Measurements from ENCODE around the gene SYNGR3.
"Not testable (repeated sequence)": the region's sequence is repeated elsewhere in the genome, so short reads cannot be mapped to it uniquely, and the experiment has no call there.

The SYNGR3 gene

DNA sequence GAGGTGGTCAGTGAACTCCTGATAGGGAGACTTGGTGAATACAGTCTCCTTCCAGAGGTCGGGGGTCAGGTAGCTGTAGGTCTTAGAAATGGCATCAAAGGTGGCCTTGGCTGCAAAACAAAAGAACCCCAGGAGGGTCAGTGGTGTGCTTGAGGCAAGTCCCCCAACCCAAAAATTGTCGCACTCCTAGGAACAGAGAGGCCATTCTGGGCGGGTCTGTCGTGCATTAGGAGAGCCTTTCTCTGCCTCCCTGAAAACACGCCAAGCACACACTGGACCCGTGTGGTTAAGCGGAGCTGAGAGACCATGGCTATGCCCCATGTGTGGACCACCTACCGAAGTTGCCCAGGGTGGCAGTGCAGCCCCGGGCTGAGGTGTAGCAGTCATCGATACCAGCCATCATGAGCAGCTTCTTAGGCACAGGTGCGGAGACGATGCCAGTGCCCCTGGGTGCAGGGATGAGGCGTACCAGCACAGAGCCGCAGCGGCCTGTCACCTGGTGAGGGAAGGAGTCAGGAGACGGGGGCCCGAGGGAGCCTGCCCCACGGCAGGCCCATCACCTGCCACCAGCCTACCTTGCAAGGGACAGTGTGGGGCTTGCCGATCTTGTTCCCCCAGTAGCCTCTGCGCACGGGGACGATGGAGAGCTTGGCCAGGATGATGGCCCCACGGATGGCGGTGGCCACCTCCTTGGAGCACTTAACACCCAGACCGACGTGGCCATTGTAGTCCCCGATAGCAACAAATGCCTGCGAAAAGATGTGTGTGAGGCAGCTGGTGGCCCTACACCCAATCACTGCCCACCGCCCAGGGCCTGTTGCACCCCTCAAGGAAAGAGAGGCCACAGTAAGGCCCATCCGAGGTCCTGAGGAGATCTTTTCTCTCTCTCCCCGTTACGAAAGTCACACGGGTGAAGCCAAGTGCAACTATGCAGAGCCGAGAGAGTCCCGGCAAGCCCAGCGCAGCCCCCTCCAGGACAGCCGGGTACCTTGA, 27.3 kb upstream of the SYNGR3 start:
- peak overlapping the region; percentile 97 for H3K9ac ChIP-seq (ENCODE audit: low read depth, low read length)

DNA sequence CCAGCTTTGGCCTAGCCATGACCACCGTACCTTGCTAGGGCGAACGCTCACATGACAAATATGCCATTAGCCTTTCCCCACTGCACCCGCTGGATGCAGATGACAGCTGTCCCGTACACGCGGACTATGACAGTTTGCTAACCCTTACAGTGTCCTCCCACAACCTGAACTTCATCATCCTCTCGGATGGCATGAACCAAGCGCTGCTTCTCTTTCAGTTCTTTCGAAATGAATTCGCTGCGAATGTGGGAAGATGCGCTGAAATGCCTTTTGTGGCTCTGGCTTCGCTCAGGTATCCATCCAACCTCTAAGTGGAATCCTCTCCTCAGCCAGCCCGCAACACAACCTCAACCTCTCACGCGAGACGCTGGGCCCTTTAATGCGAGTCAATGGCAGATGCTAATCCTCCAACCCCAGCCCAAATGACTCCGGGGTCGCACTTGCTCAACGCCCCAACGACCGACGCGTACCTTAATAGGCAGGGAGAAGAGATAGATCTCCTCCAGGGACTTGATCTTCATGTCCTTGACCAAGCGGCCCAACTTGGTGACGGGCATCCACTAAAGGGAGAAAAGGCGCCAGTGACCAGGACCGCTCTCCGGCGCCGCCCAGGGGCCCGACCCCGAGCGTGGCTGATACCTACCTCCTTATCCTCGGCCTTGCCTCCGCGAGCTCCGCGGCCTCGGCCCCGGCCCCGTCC, 25.8 kb upstream of the SYNGR3 start:
- H3K36me3 ChIP-seq (ENCODE audit: insufficient read depth, low read length): peaks cover 35% of the 10 kb centered on the region
- no peaks in the 10 kb centered on the region for H3K9me3 ChIP-seq (replicated peaks; ENCODE audit: low read length)
- peak overlapping the region; percentile 97 for H3K9ac ChIP-seq (ENCODE audit: low read depth, low read length)
- peaks cover 29% of the 10 kb centered on the region for H3K4me1 ChIP-seq (ENCODE audit: control insufficient read depth, insufficient read depth, low read length)
- H3K4me3 ChIP-seq (ENCODE audit: low read length): peak overlapping the region; percentile 82
- peak overlapping the region; percentile 87 for H3K4me2 ChIP-seq (ENCODE audit: low read length)
- no peaks in the 10 kb centered on the region for H3K27me3 ChIP-seq (ENCODE audit: control insufficient read depth, insufficient read depth, low read length)

More for the DNA sequence above, 27.3 kb upstream of the SYNGR3 start:
- Histone ChIP-seq H3K4me3 (ENCODE audit: low read length) (peak overlapping the region; percentile 82), H3K4me2 (ENCODE audit: low read length) (peak overlapping the region; percentile 87), H3K4me1 (ENCODE audit: control insufficient read depth, insufficient read depth, low read length) (peaks cover 30% of the 10 kb centered on the region), H3K36me3 (ENCODE audit: insufficient read depth, low read length) (peaks cover 35% of the 10 kb centered on the region)
- not testable (repeated sequence) for H3K9me3 ChIP-seq (replicated peaks; ENCODE audit: low read length); H3K27me3 ChIP-seq (ENCODE audit: control insufficient read depth, insufficient read depth, low read length)

DNA sequence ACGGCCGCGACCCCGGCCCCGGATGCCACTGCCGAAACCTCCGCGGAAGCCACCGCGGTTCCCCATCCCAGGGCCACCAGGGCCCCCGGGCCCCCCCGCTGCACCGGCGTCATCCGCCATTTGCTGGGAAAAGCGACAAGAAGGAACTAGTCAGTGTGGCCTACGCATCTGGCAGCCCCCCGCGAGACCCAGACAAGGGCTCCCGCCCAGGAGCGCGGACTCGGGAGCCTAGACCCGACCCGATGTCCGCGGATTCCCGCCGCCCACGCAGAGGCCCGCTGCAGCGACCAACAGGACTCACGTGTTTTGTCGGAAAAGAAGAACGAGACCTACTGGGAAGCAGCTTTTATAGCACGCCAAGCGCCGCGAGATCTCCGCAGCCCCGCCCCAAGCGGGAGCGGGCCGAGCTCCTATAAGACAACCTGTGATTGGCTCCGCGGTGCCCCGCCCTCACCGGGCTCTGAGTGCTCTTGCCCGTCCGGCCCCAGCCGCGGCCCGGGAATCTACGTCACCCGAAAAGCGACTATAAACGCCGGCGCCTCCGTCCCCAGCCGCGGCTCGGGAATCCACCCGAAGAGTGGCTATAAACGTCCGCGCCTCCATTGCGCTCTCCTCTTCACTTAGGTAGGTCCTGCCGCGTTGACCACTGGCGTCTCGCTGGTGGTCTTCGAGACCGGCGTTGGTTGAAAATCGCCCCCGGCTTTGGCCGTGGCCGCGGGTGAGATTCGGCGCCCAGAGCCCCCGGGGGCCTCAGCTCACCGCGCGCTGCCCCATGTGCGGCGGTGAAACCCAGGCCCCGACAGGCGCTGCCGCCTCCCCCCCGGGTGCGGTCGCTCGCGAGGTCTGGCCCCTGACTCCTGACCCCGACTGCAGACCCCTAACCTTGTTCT, 25.0 kb upstream of the SYNGR3 start, which contains the start of gene RPS2:
RPS2 (minus strand) TSS at position 321 of the 890 bp plus-strand sequence; CDS start at position 120, 201 bp downstream.
- peaks cover 35% of the 10 kb centered on the region for H3K36me3 ChIP-seq (ENCODE audit: insufficient read depth, low read length)
- H3K9me3 ChIP-seq (replicated peaks; ENCODE audit: low read length): no peaks in the 10 kb centered on the region
- H3K4me1 ChIP-seq (ENCODE audit: control insufficient read depth, insufficient read depth, low read length): peaks cover 26% of the 10 kb centered on the region
- H3K4me2 ChIP-seq (ENCODE audit: low read length): peak within 1 kb of the TSS; percentile 99
- H3K4me3 ChIP-seq (ENCODE audit: low read length): peak within 1 kb of the TSS; percentile 82
- H3K9ac ChIP-seq (ENCODE audit: low read depth, low read length): peak within 1 kb of the TSS; percentile 97
- H3K27me3 ChIP-seq (ENCODE audit: control insufficient read depth, insufficient read depth, low read length): no peaks in the 10 kb centered on the region

DNA sequence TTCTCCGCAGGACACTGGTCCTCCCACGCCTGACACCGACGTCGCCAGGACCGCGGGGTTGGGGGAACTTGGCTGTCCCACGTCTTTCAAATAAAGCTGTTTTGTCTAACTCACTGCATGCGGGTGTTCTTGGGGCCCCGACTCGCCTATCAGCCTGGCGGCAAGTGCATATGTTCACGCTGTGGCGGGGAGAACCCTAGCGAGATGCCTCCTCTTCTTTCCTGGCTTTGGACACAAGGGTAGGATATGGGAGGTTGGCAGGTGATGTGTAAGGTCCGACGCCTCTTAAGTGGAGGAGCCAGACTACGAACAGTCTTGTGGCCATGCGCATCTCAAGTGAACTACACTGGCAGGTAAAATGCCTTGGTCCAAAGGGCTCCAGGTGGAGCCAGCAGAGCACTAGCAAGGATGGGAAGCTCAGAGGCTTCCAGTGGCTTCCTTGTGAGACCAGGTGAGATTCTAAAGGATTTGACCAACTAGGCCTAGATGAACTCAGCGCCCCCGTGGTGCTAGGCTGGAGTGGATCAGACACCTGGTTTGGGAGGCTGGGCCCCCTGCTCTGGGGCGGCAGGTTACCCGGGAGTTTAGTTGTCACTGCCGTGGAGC, 24.3 kb upstream of the SYNGR3 start:
- Histone ChIP-seq H3K27me3 (ENCODE audit: control insufficient read depth, insufficient read depth, low read length) (no peaks in the 10 kb centered on the region), H3K9ac (ENCODE audit: low read depth, low read length) (peak overlapping the region; percentile 97), H3K9me3 (replicated peaks; ENCODE audit: low read length) (no peaks in the 10 kb centered on the region), H3K4me1 (ENCODE audit: control insufficient read depth, insufficient read depth, low read length) (peaks cover 21% of the 10 kb centered on the region), H3K4me3 (ENCODE audit: low read length) (peak overlapping the region; percentile 82), H3K36me3 (ENCODE audit: insufficient read depth, low read length) (peaks cover 35% of the 10 kb centered on the region), H3K4me2 (ENCODE audit: low read length) (peak overlapping the region; percentile 99)

DNA sequence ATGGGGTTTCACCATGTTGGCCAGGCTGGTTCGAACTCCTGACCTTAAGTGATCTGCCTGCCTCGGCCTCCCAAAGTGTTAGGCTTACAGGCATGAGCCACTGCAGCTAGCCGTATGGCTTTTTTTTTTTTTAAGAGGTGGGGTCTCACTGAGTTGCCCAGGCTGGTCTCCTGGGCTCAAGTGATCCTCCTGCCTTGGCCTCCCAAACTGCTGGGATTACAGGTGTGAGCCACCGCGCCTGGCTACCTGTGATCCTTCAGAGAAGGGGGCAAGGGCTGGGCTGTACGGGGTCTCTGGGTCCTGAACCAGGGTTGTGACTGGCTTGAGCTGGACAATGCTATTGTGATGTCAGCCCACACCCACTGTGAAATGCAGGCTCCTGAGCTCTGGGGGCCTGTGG, 23.3 kb upstream of the SYNGR3 start, which contains the start of gene RNF151:
RNF151 (plus strand) TSS at position 397 of the 400 bp plus-strand sequence. CDS start 26 bp downstream, outside the sequence.
- no peaks in the 10 kb centered on the region for H3K9me3 ChIP-seq (replicated peaks; ENCODE audit: low read length)
- H3K27me3 ChIP-seq (ENCODE audit: control insufficient read depth, insufficient read depth, low read length): no peaks in the 10 kb centered on the region
- H3K4me2 ChIP-seq (ENCODE audit: low read length): peak within 1 kb of the TSS; percentile 99
- peak within 1 kb of the TSS; percentile 97 for H3K9ac ChIP-seq (ENCODE audit: low read depth, low read length)
- peaks cover 18% of the 10 kb centered on the region for H3K4me1 ChIP-seq (ENCODE audit: control insufficient read depth, insufficient read depth, low read length)
- H3K36me3 ChIP-seq (ENCODE audit: insufficient read depth, low read length): peaks cover 29% of the 10 kb centered on the region
- H3K4me3 ChIP-seq (ENCODE audit: low read length): peak within 1 kb of the TSS; percentile 82

DNA sequence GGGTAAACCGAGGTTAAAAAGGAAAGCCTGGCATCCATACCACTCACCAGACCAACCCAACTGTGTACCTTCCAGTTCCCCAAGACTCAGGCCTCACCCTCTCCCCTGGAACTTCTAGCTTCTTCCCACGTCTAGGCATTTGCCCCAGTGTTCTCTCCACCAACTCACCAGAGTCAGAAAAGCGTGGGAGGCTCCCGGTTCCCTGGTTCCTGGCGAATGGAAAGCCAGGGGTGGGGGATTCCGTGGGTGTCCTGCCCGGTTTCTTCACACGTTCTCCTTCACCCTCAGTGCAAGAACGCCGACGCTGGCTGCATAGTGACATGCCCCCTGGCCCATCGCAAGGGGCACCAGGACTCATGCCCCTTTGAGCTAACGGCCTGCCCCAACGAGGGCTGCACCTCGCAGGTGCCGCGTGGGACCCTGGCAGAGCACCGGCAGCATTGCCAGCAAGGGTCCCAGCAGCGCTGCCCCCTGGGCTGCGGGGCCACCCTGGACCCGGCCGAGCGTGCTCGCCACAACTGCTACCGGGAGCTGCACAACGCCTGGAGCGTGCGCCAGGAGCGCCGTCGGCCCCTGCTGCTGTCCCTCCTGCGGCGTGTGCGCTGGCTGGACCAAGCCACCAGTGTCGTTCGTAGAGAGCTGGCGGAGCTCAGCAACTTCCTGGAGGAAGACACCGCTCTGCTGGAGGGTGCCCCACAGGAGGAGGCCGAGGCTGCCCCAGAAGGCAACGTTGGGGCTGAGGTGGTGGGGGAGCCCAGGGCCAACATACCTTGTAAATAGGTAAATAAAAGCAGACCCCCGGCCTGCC, 21.4 kb upstream of the SYNGR3 start:
- Histone ChIP-seq H3K4me3 (ENCODE audit: low read length) (no peak overlapping the region), H3K4me2 (ENCODE audit: low read length) (no peak overlapping the region), H3K4me1 (ENCODE audit: control insufficient read depth, insufficient read depth, low read length) (peaks cover 15% of the 10 kb centered on the region), H3K9ac (ENCODE audit: low read depth, low read length) (no peak overlapping the region), H3K36me3 (ENCODE audit: insufficient read depth, low read length) (peaks cover 15% of the 10 kb centered on the region), H3K9me3 (replicated peaks; ENCODE audit: low read length) (no peaks in the 10 kb centered on the region), H3K27me3 (ENCODE audit: control insufficient read depth, insufficient read depth, low read length) (no peaks in the 10 kb centered on the region)

DNA sequence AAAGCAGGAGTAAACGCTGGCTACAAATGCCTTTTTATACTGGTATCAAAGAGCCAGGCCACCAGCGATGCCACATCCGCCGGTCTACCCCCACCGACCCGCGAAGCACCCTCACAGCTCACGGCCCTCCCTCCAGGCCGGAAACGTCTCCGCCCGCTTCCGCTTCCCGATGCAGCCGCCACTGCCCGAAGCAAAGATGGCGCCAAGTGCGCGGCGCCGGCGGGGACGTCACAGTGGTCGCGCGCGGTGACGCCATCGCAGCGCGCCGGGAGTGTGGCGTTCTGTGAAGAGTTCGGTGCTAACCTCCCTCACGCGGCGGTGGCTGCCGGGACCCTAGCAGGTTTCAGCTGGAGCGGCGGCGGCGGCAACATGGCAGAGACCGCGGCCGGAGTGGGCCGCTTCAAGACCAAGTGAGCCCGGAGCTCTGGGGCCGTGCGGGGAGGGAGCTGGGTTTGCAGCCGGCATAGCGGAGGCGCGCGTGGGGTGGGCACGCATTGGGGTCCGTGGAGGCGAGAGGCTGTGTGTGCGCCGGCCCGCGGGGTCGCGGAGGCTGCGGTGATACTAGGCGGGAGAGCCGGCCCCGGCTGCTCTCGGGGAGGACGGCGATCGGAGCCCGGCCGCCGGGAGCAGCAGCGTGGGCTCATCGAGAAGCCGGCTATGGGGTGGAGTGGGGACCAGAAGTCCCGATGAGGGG, 17.8 kb upstream of the SYNGR3 start, which contains the start of gene TBL3:
TBL3 (plus strand) TSS at position 258 of the 694 bp plus-strand sequence; CDS start at position 370, 112 bp downstream.
- H3K4me3 ChIP-seq (ENCODE audit: low read length): peak within 1 kb of the TSS; percentile 78
- peak within 1 kb of the TSS; percentile 90 for H3K4me2 ChIP-seq (ENCODE audit: low read length)
- no peaks in the 10 kb centered on the region for H3K9me3 ChIP-seq (replicated peaks; ENCODE audit: low read length)
- H3K27me3 ChIP-seq (ENCODE audit: control insufficient read depth, insufficient read depth, low read length): no peaks in the 10 kb centered on the region
- H3K36me3 ChIP-seq (ENCODE audit: insufficient read depth, low read length): peaks cover 30% of the 10 kb centered on the region
- peaks cover 8% of the 10 kb centered on the region for H3K4me1 ChIP-seq (ENCODE audit: control insufficient read depth, insufficient read depth, low read length)
- H3K9ac ChIP-seq (ENCODE audit: low read depth, low read length): peak within 1 kb of the TSS; percentile 90

DNA sequence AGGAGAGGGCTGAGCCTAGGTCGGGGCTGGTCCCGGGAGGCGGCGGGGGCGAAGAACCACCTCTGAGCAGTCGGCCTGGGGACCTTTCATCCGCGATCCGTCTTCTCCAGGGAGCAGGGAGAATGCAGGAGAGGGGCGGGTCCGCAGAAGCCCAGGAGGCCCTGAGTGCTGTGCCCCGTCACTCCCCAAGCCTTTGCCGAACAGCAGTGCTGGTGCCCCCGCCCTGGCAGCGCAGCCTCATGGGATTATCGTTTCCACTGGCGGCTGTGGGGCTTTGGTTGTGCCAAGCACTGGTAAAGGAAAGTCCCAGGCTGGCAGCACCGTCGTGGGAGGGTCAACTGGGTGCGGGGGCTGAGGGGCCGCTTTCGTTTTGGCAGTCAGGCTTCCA, 17.3 kb upstream of the SYNGR3 start:
- H3K4me1 ChIP-seq (ENCODE audit: control insufficient read depth, insufficient read depth, low read length): peaks cover 8% of the 10 kb centered on the region
- H3K9me3 ChIP-seq (replicated peaks; ENCODE audit: low read length): no peaks in the 10 kb centered on the region
- peak overlapping the region; percentile 90 for H3K9ac ChIP-seq (ENCODE audit: low read depth, low read length)
- H3K4me2 ChIP-seq (ENCODE audit: low read length): peak overlapping the region; percentile 90
- H3K27me3 ChIP-seq (ENCODE audit: control insufficient read depth, insufficient read depth, low read length): no peaks in the 10 kb centered on the region
- H3K4me3 ChIP-seq (ENCODE audit: low read length): peak overlapping the region; percentile 78
- H3K36me3 ChIP-seq (ENCODE audit: insufficient read depth, low read length): peaks cover 35% of the 10 kb centered on the region

DNA sequence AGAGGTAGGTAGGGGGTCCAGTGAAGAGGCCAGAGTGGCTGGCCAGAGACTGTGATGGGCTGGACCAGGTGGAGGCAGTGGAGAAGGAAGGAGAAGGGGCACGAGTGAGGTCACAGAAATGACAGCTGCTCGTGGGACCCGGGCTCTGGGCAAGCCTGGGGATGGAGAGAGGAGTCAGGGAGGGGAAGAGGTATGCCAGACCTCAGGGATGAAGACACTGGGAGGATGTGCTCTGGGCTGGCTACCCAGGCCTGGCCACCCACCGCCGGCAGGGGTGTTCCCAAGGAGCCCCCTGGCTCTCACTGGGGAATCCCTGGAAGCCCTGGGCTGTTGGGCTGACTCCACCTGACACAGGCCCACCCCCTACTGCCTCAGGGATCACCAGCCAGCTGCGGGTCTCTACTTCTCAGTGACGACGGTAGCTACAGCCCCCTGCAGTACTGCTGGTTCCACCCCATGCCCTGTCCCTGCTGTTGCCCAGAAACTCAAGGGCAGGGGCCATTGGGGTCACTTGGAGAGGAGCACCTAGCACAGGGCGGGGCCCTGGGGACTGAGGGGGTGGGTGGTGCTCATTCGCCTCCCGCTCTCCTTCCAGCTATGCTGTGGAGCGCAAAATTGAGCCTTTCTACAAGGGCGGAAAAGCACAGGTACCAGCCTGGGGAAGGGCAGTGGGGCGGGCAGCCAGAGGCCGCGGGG, 16.2 kb upstream of the SYNGR3 start:
- Histone ChIP-seq H3K4me3 (ENCODE audit: low read length) (no peak overlapping the region), H3K36me3 (ENCODE audit: insufficient read depth, low read length) (peaks cover 46% of the 10 kb centered on the region), H3K27me3 (ENCODE audit: control insufficient read depth, insufficient read depth, low read length) (no peaks in the 10 kb centered on the region), H3K4me1 (ENCODE audit: control insufficient read depth, insufficient read depth, low read length) (peaks cover 8% of the 10 kb centered on the region), H3K4me2 (ENCODE audit: low read length) (peak overlapping the region; percentile 37), H3K9me3 (replicated peaks; ENCODE audit: low read length) (no peaks in the 10 kb centered on the region), H3K9ac (ENCODE audit: low read depth, low read length) (no peak overlapping the region)
